ENCODE measurements around the gene CDH12. TPM values are rescaled to one million over a fixed set of nuclear protein-coding genes. Genes with fewer than 3 reads are reported as not detected.
A peak's percentile ranks its signal among the peaks of the same experiment; 100 is the strongest.
"Not testable (repeated sequence)": the region's sequence is repeated elsewhere in the genome, so short reads cannot be mapped to it uniquely, and the experiment has no call there.

CDH12 gene
- polyA plus RNA-seq, 1 donor: 0.40 TPM

DNA sequence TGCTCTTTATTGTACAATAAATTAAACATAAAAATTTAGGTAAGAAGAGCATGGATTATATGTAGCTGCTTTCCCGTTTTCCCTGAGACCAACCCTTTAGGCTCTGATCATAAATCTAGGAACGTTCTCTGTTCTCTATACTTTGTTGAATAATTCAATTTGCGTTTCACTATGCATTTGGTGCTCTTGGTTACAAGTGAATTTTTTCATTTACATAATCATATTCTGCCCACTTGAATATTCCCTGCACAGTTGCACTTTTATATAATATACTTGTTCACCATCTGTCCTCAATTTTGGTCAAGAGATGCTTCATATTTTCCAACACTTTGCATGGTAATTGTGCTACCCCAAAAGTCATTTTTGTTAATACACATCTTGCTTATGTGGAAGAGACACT is 741.8 kb downstream of the CDH12 start:
- no peak for DNase-seq

GRCh38 chr5:22109315-22109714 is 743.8 kb downstream of the CDH12 start:
- DNase-seq: no peak

DNA sequence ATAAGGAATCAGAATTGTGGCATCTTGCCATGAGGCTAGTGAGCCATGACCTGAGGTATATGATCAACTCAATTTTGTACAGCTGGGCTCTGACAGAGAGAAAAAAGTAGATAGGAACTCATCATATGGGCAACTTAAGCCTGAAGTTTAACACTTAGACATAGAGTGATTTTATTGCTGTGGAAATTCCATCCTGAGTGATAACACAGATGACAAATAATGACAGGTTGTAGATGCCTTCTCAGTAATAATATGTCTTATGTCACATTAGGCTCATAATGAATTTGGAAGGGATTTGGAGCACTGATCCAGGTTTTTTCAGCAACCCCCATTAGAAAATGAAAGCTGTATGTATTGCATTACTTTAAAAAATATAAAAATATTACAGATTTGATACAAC is 744.6 kb downstream of the CDH12 start:
- no peak for DNase-seq

DNA sequence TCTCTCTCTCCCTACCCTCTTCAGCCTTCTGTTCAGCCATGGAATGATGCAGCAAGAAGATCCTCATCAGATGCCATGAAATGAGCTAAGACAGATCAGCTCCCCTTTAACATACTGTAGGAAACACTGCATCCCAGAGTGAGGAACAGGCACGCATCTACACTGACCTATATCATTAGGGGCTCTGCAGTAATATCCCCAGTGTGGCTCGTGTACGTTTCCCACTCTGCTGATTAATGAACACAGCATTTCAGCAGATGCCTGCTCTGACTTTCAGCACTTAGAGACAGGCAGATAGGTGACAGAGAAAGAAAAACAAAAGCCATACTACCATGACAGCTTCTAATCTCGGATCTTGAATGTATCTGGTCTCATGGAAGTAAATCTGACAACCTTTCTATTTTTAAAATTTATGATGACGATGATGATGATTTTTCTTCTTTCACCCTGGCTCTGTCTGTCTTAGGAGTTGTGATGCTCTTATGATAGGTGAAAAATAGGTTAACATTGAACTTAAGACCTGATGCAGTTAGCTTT is 750.3 kb downstream of the CDH12 start:
- no peak for DNase-seq

DNA sequence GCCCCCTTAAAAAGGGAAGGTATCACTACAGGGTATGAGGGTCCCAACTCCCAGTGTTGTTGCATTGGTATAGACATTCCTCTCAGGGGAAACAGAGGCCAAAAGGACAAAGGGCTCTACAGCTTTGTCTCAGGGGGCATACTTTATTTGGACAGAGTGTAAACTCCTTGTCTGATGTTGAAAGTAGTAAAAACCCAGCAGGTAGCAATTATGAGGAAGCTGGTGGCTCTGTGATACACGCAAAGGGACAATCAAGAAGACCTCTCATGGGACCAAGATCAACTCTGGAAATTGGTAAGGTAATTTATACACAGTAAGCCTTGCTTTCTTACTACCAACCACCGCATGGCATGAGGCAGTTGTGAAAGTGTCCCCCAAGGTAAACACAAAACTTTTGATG is 764.6 kb downstream of the CDH12 start:
- DNase-seq: no peak

- no peak for DNase-seq
Observed at GRCh38 chr5:22079566-22079965, 773.6 kb downstream of the CDH12 start.

GRCh38 chr5:22079002-22079401 is 774.1 kb downstream of the CDH12 start:
- DNase-seq: no peak

- no peak for DNase-seq
Observed at GRCh38 chr5:22076586-22076985, 776.6 kb downstream of the CDH12 start.

- no peak for DNase-seq
Observed at GRCh38 chr5:22070186-22070728, 782.9 kb downstream of the CDH12 start.

- DNase-seq: no peak
Observed at GRCh38 chr5:22063717-22064116, 789.4 kb downstream of the CDH12 start.

DNA sequence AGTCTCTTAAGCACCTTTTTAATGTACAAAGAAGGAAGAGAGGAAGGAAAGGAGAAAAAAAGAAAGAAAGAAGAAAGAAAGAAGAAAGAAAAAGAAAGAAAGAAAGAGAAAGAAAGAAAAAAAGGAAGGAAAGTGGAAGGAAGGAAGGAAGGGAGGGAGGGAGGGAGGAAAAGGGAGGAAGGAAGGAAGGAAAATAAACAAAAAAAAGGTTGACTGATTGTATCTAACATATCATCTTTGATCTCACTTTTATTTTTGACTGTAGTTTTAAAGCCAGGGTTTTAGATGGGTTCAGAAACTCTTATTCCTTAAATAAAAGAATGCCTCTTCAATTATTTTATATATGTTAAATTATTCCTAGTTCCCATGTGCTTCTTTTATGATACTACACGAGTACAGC is 794.5 kb downstream of the CDH12 start:
- DNase-seq: no peak

GRCh38 chr5:22057012-22057411 is 796.1 kb downstream of the CDH12 start:
- DNase-seq: no peak

DNA sequence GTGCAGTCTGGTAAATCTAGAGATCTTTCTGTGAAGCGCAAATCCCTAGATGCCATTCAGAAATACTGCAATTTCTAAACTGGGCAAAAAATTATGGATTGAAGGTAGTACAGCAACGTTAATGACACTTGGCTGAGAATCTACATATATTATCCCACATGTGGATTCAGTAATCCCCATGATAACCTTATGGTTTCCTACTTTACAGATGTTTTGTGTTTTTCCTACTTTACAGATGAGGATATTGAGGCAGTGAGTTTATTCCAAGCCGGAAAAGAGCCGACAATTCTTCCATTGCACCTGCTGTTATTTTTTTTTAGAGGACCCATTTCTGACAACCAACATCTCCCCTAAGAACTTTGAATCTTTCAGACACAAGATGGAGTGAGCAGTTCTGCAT is 796.5 kb downstream of the CDH12 start:
- DNase-seq: no peak

DNA sequence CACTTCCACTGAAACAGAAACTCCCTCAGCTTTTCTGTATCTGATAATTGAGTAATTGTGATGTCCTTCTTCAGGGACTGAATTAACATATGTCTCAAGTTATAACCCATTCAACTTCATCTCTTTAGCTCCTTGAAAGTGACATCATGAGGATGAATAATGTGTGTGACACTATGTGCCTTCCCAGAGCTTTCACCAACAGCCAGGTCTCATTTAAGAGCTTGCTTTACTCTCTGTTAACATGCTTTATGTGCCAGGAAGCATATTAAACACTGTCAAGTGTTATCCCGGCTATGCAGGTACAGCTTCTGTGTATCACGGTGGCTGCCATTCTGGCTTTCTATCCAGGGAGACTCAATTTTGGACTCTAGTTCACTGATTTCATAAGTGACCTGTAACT is 799.9 kb downstream of the CDH12 start:
- no peak for DNase-seq

GRCh38 chr5:22051881-22052280 is 801.3 kb downstream of the CDH12 start:
- no peak for DNase-seq

- DNase-seq: no peak
Observed at GRCh38 chr5:22050931-22051330, 802.2 kb downstream of the CDH12 start.

- no peak for DNase-seq
Observed at GRCh38 chr5:22044229-22044628, 808.9 kb downstream of the CDH12 start.

DNA sequence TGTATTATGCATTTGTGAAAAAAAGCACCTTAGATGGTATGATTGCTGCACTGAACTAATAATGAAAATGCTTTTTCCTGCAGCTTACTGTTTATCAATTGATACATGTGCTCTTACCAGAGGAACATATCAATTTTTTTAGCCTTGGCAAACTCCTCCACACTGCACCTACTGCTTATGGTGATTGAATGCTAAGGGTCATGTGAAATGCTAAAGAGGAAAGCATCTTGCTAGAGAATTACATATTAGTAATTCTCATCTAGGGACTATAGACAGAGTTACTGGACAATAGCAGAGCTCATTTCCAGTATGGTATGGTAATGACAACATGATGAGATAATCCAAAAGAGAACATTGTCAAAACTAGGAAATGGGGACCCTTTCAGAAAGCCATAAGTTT is 817.1 kb downstream of the CDH12 start:
- no peak for DNase-seq

GRCh38 chr5:22033066-22033465 is 820.1 kb downstream of the CDH12 start:
- peak; percentile 25 for DNase-seq

DNA sequence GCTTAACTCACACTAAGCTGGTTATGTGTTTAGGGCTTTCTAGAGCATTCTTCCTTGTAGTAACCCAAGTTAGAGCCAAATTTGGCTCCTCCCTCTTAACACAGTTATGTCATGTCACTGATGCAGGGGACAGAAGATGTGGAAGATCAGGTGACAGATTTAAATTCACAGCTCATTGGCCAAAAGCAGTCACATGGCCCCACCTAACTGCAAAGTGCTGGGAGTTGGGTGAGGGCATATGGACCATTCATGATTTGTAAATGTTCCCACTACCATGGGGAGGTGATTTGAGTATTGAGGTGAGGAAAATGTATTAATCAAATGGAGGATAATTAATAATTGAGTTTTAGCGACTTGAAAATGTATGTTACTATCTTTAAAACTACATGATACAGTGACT is 829.4 kb downstream of the CDH12 start:
- no peak for DNase-seq

DNA sequence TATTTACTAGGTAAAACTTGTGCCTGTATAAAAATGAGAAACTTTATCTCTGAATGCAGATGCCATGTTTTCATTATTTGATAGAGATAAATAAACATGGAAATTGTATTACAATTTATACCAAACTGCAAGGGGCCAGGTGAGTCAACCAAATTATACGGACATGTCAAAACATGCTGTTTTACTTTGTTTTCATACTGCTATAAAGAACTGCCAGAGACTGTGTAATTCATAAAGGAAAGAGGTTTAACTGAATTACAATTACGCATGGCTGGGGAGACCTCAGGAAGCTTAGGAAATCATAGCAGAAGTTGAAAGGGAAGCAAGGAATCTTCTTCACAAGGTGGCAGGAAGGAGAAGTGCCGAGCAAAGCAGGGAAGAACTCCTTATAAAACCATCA is 840.3 kb downstream of the CDH12 start:
- not testable (repeated sequence) for DNase-seq

GRCh38 chr5:22010808-22011207 is 842.3 kb downstream of the CDH12 start:
- not testable (repeated sequence) for DNase-seq

DNA sequence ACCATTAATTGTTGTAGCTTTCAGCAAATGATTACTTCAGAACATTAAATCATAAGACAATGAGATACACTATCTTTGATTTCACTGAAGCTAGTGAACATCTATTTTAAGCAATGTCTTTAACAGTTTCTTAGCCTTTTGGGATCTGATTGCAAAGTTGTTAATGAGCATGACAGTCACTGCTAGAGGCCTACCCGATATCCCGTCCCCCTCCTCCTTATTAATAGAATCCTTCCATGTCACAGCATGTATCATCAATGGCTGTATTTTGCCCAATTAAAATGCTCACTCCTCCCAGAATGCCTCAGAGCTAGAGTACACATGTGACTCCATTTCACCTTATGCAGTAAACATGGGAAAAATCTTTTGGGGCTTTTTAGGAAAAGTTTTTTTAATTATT is 852.0 kb downstream of the CDH12 start:
- DNase-seq: not testable (repeated sequence)

- DNase-seq: not testable (repeated sequence)
Observed at GRCh38 chr5:21985799-21986198, 867.3 kb downstream of the CDH12 start.

- not testable (repeated sequence) for DNase-seq
Observed at GRCh38 chr5:21951571-21951970, 901.6 kb downstream of the CDH12 start.
